Activated naive CD4-positive, alpha-beta T cell treated with anti-CD3 and anti-CD28 coated beads, Interleukin-2, amount 10 ng/mL, durations not matched to agents 7 days and 5 days (primary cell): ENCODE measurements around the gene SCG3.
A peak's percentile ranks its signal among the peaks of the same experiment; 100 is the strongest.

Experiments
- CTCF ChIA-PET: fragments of 350-600 bp; sonication (Branson Sonifier 250); formaldehyde crosslinking; loops from one replicate; lab custom pipeline; 2021; ENCODE audit warnings: antibody characterized with exemption; lab: Charles Lee
- DNase-seq: peaks from one replicate; pipeline ENCODE4 v3.0.0-alpha.2; 2020
- H3K27ac Mint-ChIP-seq: one replicate; pipeline ENCODE4 v1.8.0; 2021; ENCODE audit warnings: mild to moderate bottlenecking, moderate library complexity, mixed read lengths
- H3K27me3 Mint-ChIP-seq: one replicate; pipeline ENCODE4 v1.8.0; 2021; ENCODE audit warnings: mild to moderate bottlenecking, mixed read lengths
- H3K36me3 Mint-ChIP-seq: one replicate; pipeline ENCODE4 v1.8.0; 2021; ENCODE audit warnings: mixed read lengths
- H3K4me1 Mint-ChIP-seq: one replicate; pipeline ENCODE4 v1.8.0; 2021; ENCODE audit warnings: mixed read lengths
- H3K4me3 Mint-ChIP-seq: one replicate; pipeline ENCODE4 v1.8.0; 2021; ENCODE audit warnings: mild to moderate bottlenecking, moderate library complexity, mixed read lengths
- H3K9me3 Mint-ChIP-seq: one replicate; pipeline ENCODE4 v1.8.0; 2021; ENCODE audit warnings: mixed read lengths

SCG3 gene

DNA sequence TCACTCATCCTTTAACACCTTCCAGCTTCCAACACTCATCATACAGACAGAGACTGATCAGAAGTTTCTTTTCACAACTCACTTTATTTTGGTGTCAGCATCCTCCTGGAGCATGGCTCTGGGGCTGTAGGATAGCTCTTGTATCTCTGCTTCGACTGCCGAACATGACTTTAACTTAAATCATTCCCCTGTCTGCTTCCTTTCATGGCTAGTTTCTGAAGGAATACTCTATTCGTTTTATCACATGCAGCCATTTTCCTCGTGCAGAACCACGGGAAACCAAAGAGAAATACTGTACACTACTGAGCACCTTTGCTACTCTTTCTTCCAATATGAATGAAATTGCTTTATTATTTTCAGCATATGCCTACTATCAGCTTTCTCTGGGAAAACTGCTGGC is 68.0 kb downstream of the SCG3 start:
- no peak for DNase-seq
- Mint-ChIP-seq H3K9me3 (no peaks in the 10 kb centered on the region), H3K4me3 (no peak overlapping the region), H3K27me3 (peaks cover 33% of the 10 kb centered on the region), H3K27ac (no peak overlapping the region), H3K4me1 (peaks cover 30% of the 10 kb centered on the region), H3K36me3 (peaks cover 10% of the 10 kb centered on the region)
- CTCF ChIA-PET: interaction anchor here (0.9 to 1.7 kb wide), 2 partner anchors 27 to 99 kb away, joined by 3 to 7 read pairs; no protein-coding TSS in a partner anchor

GRCh38 chr15:51750186-51750585 is 68.9 kb downstream of the SCG3 start:
- Mint-ChIP-seq H3K4me3 (peak overlapping the region; percentile 37), H3K9me3 (no peaks in the 10 kb centered on the region), H3K4me1 (peaks cover 38% of the 10 kb centered on the region), H3K36me3 (peaks cover 15% of the 10 kb centered on the region), H3K27ac (no peak overlapping the region), H3K27me3 (peaks cover 31% of the 10 kb centered on the region)
- no peak for DNase-seq
- CTCF ChIA-PET: no interaction called here

- peak; percentile 59 for DNase-seq
- CTCF ChIA-PET: interaction anchor here (0.8 kb wide), 1 partner anchor 101 kb away, joined by 4 read pairs; no protein-coding TSS in a partner anchor
- Mint-ChIP-seq H3K9me3 (no peaks in the 10 kb centered on the region), H3K27ac (no peak within 1 kb of the TSS), H3K27me3 (peaks cover 28% of the 10 kb centered on the region), H3K4me1 (peaks cover 45% of the 10 kb centered on the region), H3K4me3 (peak within 1 kb of the TSS; percentile 82), H3K36me3 (peaks cover 15% of the 10 kb centered on the region)
Measured at GRCh38 chr15:51750792-51751696, 69.7 kb downstream of the SCG3 start, which contains the start of gene TMOD2. Gene TMOD2, plus strand, starts transcription at chr15:51751597. Its CDS starts 14,845 bp downstream, at chr15:51766442.

GRCh38 chr15:51751697-51752683 is 70.7 kb downstream of the SCG3 start:
- peaks cover 28% of the 10 kb centered on the region for H3K27me3 Mint-ChIP-seq

GRCh38 chr15:51752888-51753287 is 71.6 kb downstream of the SCG3 start:
- Mint-ChIP-seq H3K36me3 (peaks cover 15% of the 10 kb centered on the region), H3K9me3 (no peaks in the 10 kb centered on the region), H3K27ac (no peak overlapping the region), H3K4me3 (peak overlapping the region; percentile 58), H3K4me1 (peaks cover 45% of the 10 kb centered on the region), H3K27me3 (peaks cover 28% of the 10 kb centered on the region)
- no peak for DNase-seq
- CTCF ChIA-PET: no interaction called here

More at GRCh38 chr15:51751697-51752683, 70.7 kb downstream of the SCG3 start:
- no peak overlapping the region for H3K27ac Mint-ChIP-seq
- peak; percentile 27 for DNase-seq
- CTCF ChIA-PET: no interaction called here
- H3K4me1 Mint-ChIP-seq: peaks cover 45% of the 10 kb centered on the region
- no peaks in the 10 kb centered on the region for H3K9me3 Mint-ChIP-seq
- peak overlapping the region; percentile 82 for H3K4me3 Mint-ChIP-seq
- H3K36me3 Mint-ChIP-seq: peaks cover 15% of the 10 kb centered on the region

- peaks cover 26% of the 10 kb centered on the region for H3K27me3 Mint-ChIP-seq
- H3K9me3 Mint-ChIP-seq: no peaks in the 10 kb centered on the region
- peaks cover 45% of the 10 kb centered on the region for H3K4me1 Mint-ChIP-seq
- CTCF ChIA-PET: interaction anchor here (1.3 to 1.6 kb wide), 2 partner anchors 15 to 22 kb away, joined by 3 to 4 read pairs; no protein-coding TSS in a partner anchor
- no peak overlapping the region for H3K27ac Mint-ChIP-seq
- peak overlapping the region; percentile 7 for H3K4me3 Mint-ChIP-seq
- no peak for DNase-seq
- H3K36me3 Mint-ChIP-seq: peaks cover 15% of the 10 kb centered on the region
Measured at GRCh38 chr15:51754267-51754666, 73.0 kb downstream of the SCG3 start.

DNA sequence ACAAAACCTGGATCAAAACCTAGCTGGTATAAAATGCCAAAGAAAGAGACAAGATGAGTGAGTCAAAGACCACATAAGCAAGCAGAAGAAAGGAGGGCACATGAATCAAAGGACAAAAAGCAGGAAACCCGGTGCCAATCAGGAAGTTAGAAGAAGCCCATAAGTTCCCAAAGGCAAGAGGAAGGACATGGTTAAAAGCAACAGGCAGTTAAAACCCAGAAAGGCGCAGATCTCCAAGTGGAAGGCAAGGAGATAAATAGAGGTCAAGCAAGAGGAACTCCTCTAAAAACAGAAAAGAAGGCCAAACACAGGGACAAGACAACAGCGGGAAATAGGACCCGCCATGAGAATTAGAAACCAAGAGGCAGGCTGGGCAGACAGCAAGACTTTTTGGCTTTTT is 74.5 kb downstream of the SCG3 start:
- no peak for DNase-seq
- CTCF ChIA-PET: interaction anchor here (0.9 to 3.5 kb wide), 3 partner anchors 20 to 106 kb away, joined by 4 to 19 read pairs (median 12); no protein-coding TSS in a partner anchor
- H3K27me3 Mint-ChIP-seq: peaks cover 17% of the 10 kb centered on the region
- no peaks in the 10 kb centered on the region for H3K9me3 Mint-ChIP-seq
- H3K36me3 Mint-ChIP-seq: peaks cover 15% of the 10 kb centered on the region
- no peak overlapping the region for H3K4me3 Mint-ChIP-seq
- H3K27ac Mint-ChIP-seq: no peak overlapping the region
- H3K4me1 Mint-ChIP-seq: peaks cover 41% of the 10 kb centered on the region

GRCh38 chr15:51756482-51756881 is 75.2 kb downstream of the SCG3 start:
- CTCF ChIA-PET: interaction anchor here (2.8 to 3.5 kb wide), 2 partner anchors 20 to 106 kb away, joined by 12 to 19 read pairs; no protein-coding TSS in a partner anchor
- H3K36me3 Mint-ChIP-seq: peaks cover 15% of the 10 kb centered on the region
- peaks cover 38% of the 10 kb centered on the region for H3K4me1 Mint-ChIP-seq
- peaks cover 11% of the 10 kb centered on the region for H3K27me3 Mint-ChIP-seq
- H3K4me3 Mint-ChIP-seq: no peak overlapping the region
- no peak for DNase-seq
- H3K9me3 Mint-ChIP-seq: no peaks in the 10 kb centered on the region
- H3K27ac Mint-ChIP-seq: no peak overlapping the region

GRCh38 chr15:51757450-51757849 is 76.1 kb downstream of the SCG3 start:
- Mint-ChIP-seq H3K36me3 (peaks cover 15% of the 10 kb centered on the region), H3K4me3 (no peak overlapping the region), H3K9me3 (no peaks in the 10 kb centered on the region), H3K27me3 (peaks cover 6% of the 10 kb centered on the region), H3K4me1 (peaks cover 33% of the 10 kb centered on the region), H3K27ac (no peak overlapping the region)
- no peak for DNase-seq
- CTCF ChIA-PET: interaction anchor here (0.8 to 3.5 kb wide), 4 partner anchors 14 to 107 kb away, joined by 3 to 19 read pairs (median 8); no protein-coding TSS in a partner anchor

DNA sequence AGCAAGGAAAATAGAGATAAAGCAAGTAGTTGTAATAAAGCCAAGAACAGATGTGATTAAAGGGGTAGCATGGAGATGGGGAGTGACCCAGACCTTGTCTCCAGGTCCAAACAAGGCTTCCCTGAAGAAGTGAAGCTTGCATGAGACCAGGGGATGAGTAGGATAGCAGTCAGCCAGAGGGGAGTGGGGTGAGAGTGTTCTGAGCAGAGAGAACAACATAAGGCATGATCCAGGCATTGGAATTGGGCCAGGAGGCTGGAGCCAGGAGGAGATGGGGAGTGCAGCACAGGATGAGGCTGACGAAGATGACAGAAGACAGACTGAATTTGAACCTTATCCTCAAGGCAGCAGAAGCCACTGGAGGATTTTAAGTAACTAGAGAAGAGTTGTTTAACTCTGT is 77.3 kb downstream of the SCG3 start:
- Mint-ChIP-seq H3K27ac (no peak overlapping the region), H3K4me3 (no peak overlapping the region), H3K27me3 (peaks cover 1% of the 10 kb centered on the region), H3K36me3 (peaks cover 10% of the 10 kb centered on the region), H3K9me3 (no peaks in the 10 kb centered on the region), H3K4me1 (peaks cover 21% of the 10 kb centered on the region)
- CTCF ChIA-PET: interaction anchor here (3.5 kb wide), 1 partner anchor 18 kb away, joined by 19 read pairs; no protein-coding TSS in a partner anchor
- DNase-seq: no peak

- Mint-ChIP-seq H3K9me3 (no peaks in the 10 kb centered on the region), H3K4me1 (peaks cover 12% of the 10 kb centered on the region)
- CTCF ChIA-PET: interaction anchor here (1.0 to 2.0 kb wide), 2 partner anchors 17 to 110 kb away, joined by 4 to 7 read pairs; no protein-coding TSS in a partner anchor
Measured at GRCh38 chr15:51759557-51760070, 78.3 kb downstream of the SCG3 start.

GRCh38 chr15:51760805-51761204 is 79.5 kb downstream of the SCG3 start:
- no peaks in the 10 kb centered on the region for H3K36me3 Mint-ChIP-seq
- CTCF ChIA-PET: interaction anchor here (1.1 to 2.0 kb wide), 2 partner anchors 16 to 72 kb away, joined by 3 to 7 read pairs; no protein-coding TSS in a partner anchor
- H3K4me1 Mint-ChIP-seq: peaks cover 1% of the 10 kb centered on the region
- H3K27me3 Mint-ChIP-seq: no peaks in the 10 kb centered on the region
- no peak overlapping the region for H3K27ac Mint-ChIP-seq
- H3K9me3 Mint-ChIP-seq: no peaks in the 10 kb centered on the region
- H3K4me3 Mint-ChIP-seq: no peak overlapping the region
- DNase-seq: no peak

More at GRCh38 chr15:51759557-51760070, 78.3 kb downstream of the SCG3 start:
- H3K36me3 Mint-ChIP-seq: peaks cover 4% of the 10 kb centered on the region
- H3K27me3 Mint-ChIP-seq: no peaks in the 10 kb centered on the region
- DNase-seq: no peak
- H3K27ac Mint-ChIP-seq: no peak overlapping the region
- H3K4me3 Mint-ChIP-seq: no peak overlapping the region

DNA sequence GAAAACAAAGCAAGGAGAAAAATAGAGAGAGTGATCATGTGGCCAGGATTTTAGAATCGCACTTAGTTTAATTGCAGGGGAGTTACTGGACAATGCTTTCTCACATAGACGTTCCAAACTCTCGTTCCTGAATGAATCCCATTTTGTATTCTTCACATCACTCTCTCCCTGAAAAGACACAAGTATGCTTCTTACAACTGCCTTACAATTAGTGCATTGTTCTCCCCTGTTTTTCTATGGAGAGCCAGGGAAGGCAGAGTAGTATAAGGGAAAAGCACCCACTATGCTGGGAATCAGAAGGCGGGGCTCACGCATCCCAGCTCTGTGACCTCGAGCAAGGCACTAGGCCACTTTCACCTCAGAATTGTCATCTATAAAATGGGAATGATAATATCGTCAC is 84.4 kb downstream of the SCG3 start:
- CTCF ChIA-PET: interaction anchor here (4.4 kb wide), 1 partner anchor 11 kb away, joined by 25 read pairs; no protein-coding TSS in a partner anchor

More for the DNA sequence above, 84.4 kb downstream of the SCG3 start:
- Mint-ChIP-seq H3K4me3 (no peak overlapping the region), H3K4me1 (peaks cover 11% of the 10 kb centered on the region), H3K36me3 (peaks cover 21% of the 10 kb centered on the region), H3K9me3 (peaks cover 6% of the 10 kb centered on the region), H3K27me3 (no peaks in the 10 kb centered on the region), H3K27ac (no peak overlapping the region)
- DNase-seq: no peak
